ENCODE data around the gene SRSF6. TPM values are rescaled to one million over a fixed set of nuclear protein-coding genes. Genes with fewer than 3 reads are reported as not detected.

The SRSF6 gene
- total RNA-seq, 1 donor from 2014 or later: 207 TPM

- Mint-ChIP-seq H3K27ac (no peak overlapping the region), H3K4me1 (ENCODE audit: low read depth) (no peaks in the 10 kb centered on the region), H3K9me3 (no peaks in the 10 kb centered on the region), H3K4me3 (peak overlapping the region; percentile 51), H3K36me3 (ENCODE audit: low read depth) (no peaks in the 10 kb centered on the region), H3K27me3 (ENCODE audit: insufficient read depth) (peaks cover 39% of the 10 kb centered on the region)
- intact Hi-C loops (cut with micrococcal nuclease): no loop called here
- no peak for DNase-seq (ENCODE audit: low spot score)
These were observed 50.9 kb downstream of the SRSF6 start for GRCh38 chr20:43508604-43509040.

DNA sequence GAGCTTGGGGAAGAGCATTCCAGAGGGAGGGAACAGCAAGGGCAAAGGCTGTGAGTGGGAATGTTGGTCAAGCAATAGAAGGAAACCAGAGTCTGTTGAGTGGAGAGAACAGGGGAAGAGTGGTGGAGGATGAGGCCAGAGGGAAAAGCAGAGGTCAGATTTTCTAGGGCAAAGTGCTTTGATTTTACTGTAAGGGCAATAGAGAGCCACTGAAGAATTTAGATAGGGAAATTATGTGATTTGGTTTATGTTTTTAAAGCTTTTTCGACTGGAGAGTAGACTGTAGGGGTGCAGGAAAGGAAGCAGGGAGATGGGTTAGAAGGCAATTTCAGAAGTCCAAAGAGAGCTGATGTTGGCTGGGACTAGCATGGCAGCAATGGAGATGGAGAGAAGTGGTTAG lies 54.2 kb downstream of the SRSF6 start:
- Mint-ChIP-seq H3K27ac (no peak overlapping the region), H3K27me3 (ENCODE audit: insufficient read depth) (peaks cover 19% of the 10 kb centered on the region), H3K4me3 (no peak overlapping the region), H3K36me3 (ENCODE audit: low read depth) (no peaks in the 10 kb centered on the region), H3K4me1 (ENCODE audit: low read depth) (no peaks in the 10 kb centered on the region), H3K9me3 (no peaks in the 10 kb centered on the region)
- intact Hi-C loops (cut with micrococcal nuclease): loop anchor here (1.0 kb wide), 1 partner anchor 29 kb away; no protein-coding TSS in a partner anchor
- DNase-seq (ENCODE audit: low spot score): no peak

- DNase-seq (ENCODE audit: low spot score): no peak
- Mint-ChIP-seq H3K27me3 (ENCODE audit: insufficient read depth) (peaks cover 9% of the 10 kb centered on the region), H3K9me3 (no peaks in the 10 kb centered on the region), H3K4me1 (ENCODE audit: low read depth) (no peaks in the 10 kb centered on the region), H3K27ac (no peak overlapping the region), H3K36me3 (ENCODE audit: low read depth) (no peaks in the 10 kb centered on the region), H3K4me3 (peak overlapping the region; percentile 95)
- intact Hi-C loops (cut with micrococcal nuclease): no loop called here
These were observed 55.8 kb downstream of the SRSF6 start for GRCh38 chr20:43513372-43513930.

Other genes starting within 250 kb of the SRSF6 start
- 8.7 and 8.9 TPM in 2 replicates for gene L3MBTL1, start 49.8 kb downstream of the SRSF6 start, total RNA-seq
- gene SGK2, start 101.1 kb downstream of the SRSF6 start, total RNA-seq: 0.17 TPM in 1 of 2 replicates, not detected in the other
- 18.3 and 18.7 TPM in 2 replicates for gene IFT52, start 133.0 kb downstream of the SRSF6 start, total RNA-seq
- gene MYBL2, start 209.2 kb downstream of the SRSF6 start, total RNA-seq: 95.1 and 95.5 TPM in 2 replicates

Measured in activated T-helper 1 cell treated with anti-CD3 and anti-CD28 coated beads, Interleukin-12 subunit alpha, Interleukin-12 subunit beta, Interleukin-2, Interleukin-4 antibody, amounts not matched to agents 30 ng/mL and 10 ng/mL and 1 ng/mL, durations not matched to agents 14 hours and 24 hours and 36 hours (primary cell).